Naive B cell (primary cell): ENCODE results near the gene GTPBP1. TPM values are rescaled to one million over a fixed set of nuclear protein-coding genes. Genes with fewer than 3 reads are reported as not detected.

Source experiments
- ATAC-seq, 2 donors: fragments of 150-1000 bp; cut with Tn5 transposase; 2 replicates each; pipeline ENCODE4 v1.10.0; 2021; ENCODE audit warnings: low read depth in 2 of 2, mild to moderate bottlenecking in 2 of 2, moderate library complexity in 2 of 2
- DNase-seq: peaks from one replicate; pipeline ENCODE4 v3.0.0; 2022
- H3K27ac Mint-ChIP-seq, 6 donors: one replicate each; pipeline ENCODE4 v1.8.0; 2020 to 2022; ENCODE audit warnings: mild to moderate bottlenecking in 6 of 6, mixed read lengths in 6 of 6, moderate library complexity in 5 of 6, inconsistent platforms in 2 of 6
- H3K27me3 Mint-ChIP-seq, 3 donors: one replicate each; pipeline ENCODE4 v1.8.0; 2021 to 2022; ENCODE audit warnings: mixed read lengths in 3 of 3, mild to moderate bottlenecking in 1 of 3
- H3K36me3 Mint-ChIP-seq, 2 donors: one replicate each; pipeline ENCODE4 v1.8.0; 2020 to 2022; ENCODE audit warnings: mixed read lengths in 2 of 2, inconsistent platforms in 1 of 2, mild to moderate bottlenecking in 1 of 2
- H3K4me1 Mint-ChIP-seq, 3 donors: one replicate each; pipeline ENCODE4 v1.8.0; 2020 to 2022; ENCODE audit warnings: mixed read lengths in 3 of 3, inconsistent platforms in 1 of 3, mild to moderate bottlenecking in 1 of 3, moderate library complexity in 1 of 3
- H3K4me3 Mint-ChIP-seq, 8 donors: one replicate each; pipeline ENCODE4 v1.8.0; 2020 to 2022; ENCODE audit warnings: mild to moderate bottlenecking in 8 of 8, mixed read lengths in 8 of 8, moderate library complexity in 8 of 8, inconsistent platforms in 2 of 8
- H3K9me3 Mint-ChIP-seq, 7 donors: one replicate each; pipeline ENCODE4 v1.8.0; 2020 to 2022; ENCODE audit warnings: mixed read lengths in 7 of 7, mild to moderate bottlenecking in 5 of 7, inconsistent platforms in 2 of 7, moderate library complexity in 1 of 7
- polyA plus RNA-seq, 6 donors: library from polyadenylated mRNA; unstranded; fragments of 300-500 nt; fragmentation: Illumina TruSeq; gene quantifications; one replicate each; pipeline ENCODE4 v1.2.3, GENCODE V29; 2021; ENCODE audit warnings: low read depth in 6 of 6

Gene GTPBP1
- polyA plus RNA-seq, 6 donors from 2014 or later: 21.2 to 41.2 (median 33.3) TPM

DNA sequence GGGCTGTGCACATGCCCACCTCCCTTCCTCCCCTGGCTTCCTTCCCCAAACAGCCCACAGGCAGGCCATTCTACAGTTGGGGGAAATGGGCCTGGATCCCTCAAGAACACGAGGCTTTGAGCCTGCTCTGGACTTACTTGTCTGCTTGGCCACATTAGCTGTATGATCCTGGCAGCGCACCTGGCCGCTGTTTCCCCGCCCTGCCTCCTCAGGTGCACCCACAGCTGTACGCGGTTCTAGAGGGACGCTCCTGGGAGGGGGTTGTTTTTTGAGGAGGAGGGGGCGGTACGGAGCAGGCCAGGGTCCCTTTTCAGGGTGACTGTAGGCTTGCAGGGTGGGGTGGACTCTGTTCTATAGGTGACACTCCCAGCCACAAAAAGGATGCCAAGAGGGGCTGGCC lies 61.6 kb downstream of the GTPBP1 start:
- no peak overlapping the region for H3K4me3 Mint-ChIP-seq
- H3K27ac Mint-ChIP-seq: no peak overlapping the region
- H3K27me3 Mint-ChIP-seq: no peaks in the 10 kb centered on the region
- ATAC-seq (no peak), DNase-seq (no peak)
- H3K4me1 Mint-ChIP-seq: peaks cover 4 to 23% (median 9%) of the 10 kb centered on the region in 3 donors
- H3K36me3 Mint-ChIP-seq: no peaks in the 10 kb centered on the region
- no peaks in the 10 kb centered on the region for H3K9me3 Mint-ChIP-seq

DNA sequence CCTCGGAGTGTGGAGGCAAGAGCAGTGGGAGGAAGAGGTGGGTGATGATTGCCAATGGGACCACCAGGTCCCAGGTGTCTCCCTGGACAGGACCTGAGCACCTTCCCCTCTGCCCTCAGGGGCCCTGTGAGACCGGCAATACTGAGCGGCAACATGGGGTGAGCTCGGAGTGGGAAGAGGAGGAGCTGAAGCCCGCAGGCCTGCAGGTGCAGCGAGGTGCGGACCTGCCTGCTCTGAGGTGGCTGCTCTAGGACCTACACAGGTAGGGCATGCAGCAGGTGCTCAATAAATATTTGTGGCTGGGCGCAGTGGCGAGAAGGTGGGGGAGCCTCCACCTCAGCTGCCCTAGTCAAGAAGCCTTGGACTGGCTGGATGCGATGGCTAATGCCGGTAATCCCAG lies 62.3 kb downstream of the GTPBP1 start:
- Mint-ChIP-seq H3K27ac (no peak overlapping the region), H3K9me3 (no peaks in the 10 kb centered on the region), H3K27me3 (no peaks in the 10 kb centered on the region), H3K36me3 (no peaks in the 10 kb centered on the region), H3K4me3 (no peak overlapping the region), H3K4me1 (peaks cover 4 to 23% (median 9%) of the 10 kb centered on the region in 3 donors)
- ATAC-seq: no peak
- DNase-seq: no peak

DNA sequence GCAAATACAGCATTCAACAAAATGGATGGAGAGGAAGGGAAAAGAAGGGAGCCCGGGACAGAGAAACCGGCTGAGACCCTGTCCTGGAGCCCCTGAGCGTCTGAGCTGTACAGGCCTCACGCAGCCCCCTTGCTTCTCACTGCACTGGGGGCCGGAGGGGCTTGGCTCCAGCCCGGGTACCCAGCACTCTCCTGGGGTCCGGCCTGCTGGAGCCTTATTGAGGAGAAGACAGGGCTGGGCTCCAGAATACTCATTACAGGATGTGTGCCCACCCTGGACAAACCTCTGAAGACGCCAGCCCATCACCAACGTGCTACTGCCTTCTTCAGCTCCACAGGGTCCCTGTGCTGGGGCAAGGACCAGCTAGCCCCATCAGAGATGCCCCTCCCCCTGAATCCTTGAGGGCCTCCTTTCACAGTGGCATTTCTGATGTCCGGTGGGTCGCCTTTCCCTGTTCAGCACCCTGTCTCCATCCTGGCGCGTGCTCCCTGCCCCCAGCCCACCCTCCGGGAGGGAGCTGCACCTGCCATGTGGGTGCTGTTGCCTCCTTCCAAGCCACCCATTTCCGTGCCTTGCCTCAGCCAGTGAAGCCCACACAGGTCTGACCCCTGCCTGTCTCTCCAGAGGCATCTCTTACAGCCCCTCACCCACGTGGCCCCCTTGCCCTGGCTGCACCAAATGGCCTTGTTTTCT lies 64.7 kb downstream of the GTPBP1 start:
- Mint-ChIP-seq H3K4me3 (no peak overlapping the region), H3K27ac (peak overlapping the region in 2 of 6 donors; percentile 27 to 49), H3K4me1 (peaks cover 4 to 20% (median 14%) of the 10 kb centered on the region in 3 donors), H3K27me3 (no peaks in the 10 kb centered on the region), H3K9me3 (no peaks in the 10 kb centered on the region), H3K36me3 (no peaks in the 10 kb centered on the region)
- no peak for DNase-seq
- no peak for ATAC-seq

DNA sequence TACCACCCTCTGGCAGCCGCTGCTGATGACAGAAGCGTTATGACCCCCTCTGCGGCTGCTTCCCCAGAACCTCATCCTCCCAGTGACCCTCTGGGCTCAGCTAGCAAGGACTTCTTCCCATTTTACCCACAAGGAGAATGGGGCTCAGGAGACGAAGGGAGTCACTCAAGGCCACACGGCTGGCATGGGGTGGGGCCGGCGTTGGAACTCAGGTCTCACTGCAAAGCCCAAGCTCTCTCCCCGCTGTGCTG lies 66.8 kb downstream of the GTPBP1 start:
- H3K9me3 Mint-ChIP-seq: no peaks in the 10 kb centered on the region
- H3K27ac Mint-ChIP-seq: no peak overlapping the region
- peaks cover 4 to 17% (median 6%) of the 10 kb centered on the region in 3 donors for H3K4me1 Mint-ChIP-seq
- no peaks in the 10 kb centered on the region for H3K27me3 Mint-ChIP-seq
- H3K4me3 Mint-ChIP-seq: no peak overlapping the region
- DNase-seq (no peak), ATAC-seq (no peak)
- H3K36me3 Mint-ChIP-seq: no peaks in the 10 kb centered on the region

DNA sequence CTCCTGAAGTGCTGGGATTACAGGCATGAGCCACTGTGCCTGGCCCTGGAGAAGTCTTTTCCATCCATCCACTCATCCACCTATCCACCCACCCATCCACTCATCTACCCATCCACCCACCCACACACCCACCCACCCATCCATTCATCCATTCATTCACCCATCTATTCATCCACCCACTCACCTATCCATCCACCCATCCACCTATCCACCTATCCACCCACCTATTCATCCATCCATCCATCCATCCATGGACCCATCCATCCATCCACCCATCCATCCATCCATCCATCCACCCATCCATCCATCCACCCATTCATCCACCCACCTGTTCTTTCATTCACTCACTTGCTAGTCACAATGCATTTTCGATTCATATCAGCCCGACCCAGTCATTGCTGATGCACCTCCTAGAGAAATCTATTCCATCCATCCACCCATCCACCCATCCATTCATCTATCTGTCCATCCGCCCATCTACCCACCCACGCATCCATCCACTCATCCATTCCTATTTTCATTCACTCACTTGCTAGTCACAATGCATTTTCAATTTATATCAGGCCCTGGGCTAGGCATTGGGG lies 67.7 kb downstream of the GTPBP1 start:
- H3K36me3 Mint-ChIP-seq: no peaks in the 10 kb centered on the region
- ATAC-seq: no peak
- no peaks in the 10 kb centered on the region for H3K9me3 Mint-ChIP-seq
- DNase-seq: no peak
- no peaks in the 10 kb centered on the region for H3K27me3 Mint-ChIP-seq
- H3K4me3 Mint-ChIP-seq: no peak overlapping the region
- H3K27ac Mint-ChIP-seq: peak overlapping the region in 1 of 6 donors; percentile 28
- H3K4me1 Mint-ChIP-seq: peaks cover 4 to 17% (median 6%) of the 10 kb centered on the region in 3 donors

DNA sequence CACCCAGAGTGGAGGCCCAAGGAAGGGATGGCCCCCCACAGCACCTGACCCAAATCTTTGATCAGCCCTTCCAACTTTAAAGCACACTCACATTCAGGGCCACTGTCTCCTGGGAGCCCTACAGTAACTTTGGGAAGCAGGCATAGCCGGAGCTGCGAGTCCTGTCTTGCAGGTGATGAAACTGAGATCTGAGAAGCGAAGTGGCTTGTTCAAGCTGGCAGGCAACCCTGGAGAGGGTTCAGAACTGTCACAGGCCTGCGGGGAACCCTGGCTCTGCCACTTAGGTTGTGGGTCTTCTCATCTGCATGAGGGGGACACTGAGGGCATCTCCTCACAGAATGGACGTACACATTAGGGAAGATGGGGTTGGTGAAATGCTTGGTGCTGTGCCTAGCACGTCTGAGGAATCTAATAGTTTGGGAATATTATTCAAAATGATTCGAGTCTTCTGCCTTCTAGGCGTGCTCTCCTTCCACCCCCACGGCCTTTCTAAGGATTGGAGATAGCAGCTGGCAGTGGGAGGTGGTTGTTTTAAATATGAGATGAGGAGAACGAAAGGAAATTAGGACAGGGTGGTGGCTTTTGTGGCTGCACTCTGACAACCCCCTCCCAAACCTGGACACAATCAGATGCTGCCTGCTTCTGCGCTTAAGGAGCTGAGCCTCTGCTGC lies 68.9 kb downstream of the GTPBP1 start:
- no peak overlapping the region for H3K27ac Mint-ChIP-seq
- H3K4me1 Mint-ChIP-seq: peaks cover 0 to 11% (median 0%) of the 10 kb centered on the region in 3 donors
- no peak overlapping the region for H3K4me3 Mint-ChIP-seq
- H3K9me3 Mint-ChIP-seq: no peaks in the 10 kb centered on the region
- no peak for DNase-seq
- no peak for ATAC-seq
- H3K36me3 Mint-ChIP-seq: no peaks in the 10 kb centered on the region
- H3K27me3 Mint-ChIP-seq: no peaks in the 10 kb centered on the region

DNA sequence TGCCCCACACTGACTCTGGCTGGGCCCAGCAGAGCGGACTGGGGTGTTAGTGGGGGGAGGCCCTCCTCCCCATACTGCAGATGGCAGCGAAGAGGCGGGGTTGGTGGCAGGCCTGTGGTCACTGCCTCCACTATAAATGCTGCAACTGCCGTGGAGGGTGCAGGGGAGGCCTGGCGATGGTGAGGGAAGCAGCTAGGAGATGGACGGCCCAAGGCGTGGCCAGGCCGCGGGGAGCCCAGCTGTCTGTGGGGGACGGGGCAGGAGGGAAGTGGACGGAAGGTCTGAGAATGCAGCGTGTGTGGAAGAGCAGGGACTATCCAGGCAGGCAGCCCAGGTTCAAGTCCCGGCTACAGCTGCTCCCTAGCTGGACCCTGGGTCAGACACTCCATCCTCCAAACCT lies 69.9 kb downstream of the GTPBP1 start:
- no peak for ATAC-seq
- Mint-ChIP-seq H3K27me3 (no peaks in the 10 kb centered on the region), H3K4me1 (peaks cover 0 to 11% (median 0%) of the 10 kb centered on the region in 3 donors), H3K36me3 (no peaks in the 10 kb centered on the region), H3K27ac (peak overlapping the region in 1 of 6 donors; percentile 74), H3K9me3 (no peaks in the 10 kb centered on the region), H3K4me3 (peak overlapping the region in 1 of 8 donors; percentile 15)
- no peak for DNase-seq

DNA sequence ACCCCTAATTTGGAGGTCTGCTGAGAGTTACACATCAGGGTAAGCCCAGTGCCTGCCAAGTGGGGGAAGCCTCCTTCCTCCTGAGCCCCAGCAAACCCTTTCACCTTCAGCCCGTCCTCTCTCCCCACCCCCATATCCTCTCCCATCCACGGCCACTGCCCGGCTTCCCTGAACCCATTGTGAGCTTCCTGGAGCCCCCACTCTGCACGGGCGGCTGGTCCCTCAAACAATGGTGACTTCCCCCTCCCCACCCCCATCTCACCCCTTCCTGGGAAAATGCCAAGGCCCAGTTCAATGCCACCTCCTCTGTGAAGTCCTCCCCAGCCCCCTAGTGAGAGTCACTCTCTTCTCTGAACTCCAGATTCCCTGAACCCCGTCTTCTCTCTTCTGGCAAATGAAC lies 70.3 kb downstream of the GTPBP1 start:
- Mint-ChIP-seq H3K4me1 (peaks cover 0 to 11% (median 0%) of the 10 kb centered on the region in 3 donors), H3K36me3 (peaks cover 0 to 2% of the 10 kb centered on the region in 2 donors), H3K27ac (no peak overlapping the region), H3K27me3 (no peaks in the 10 kb centered on the region), H3K4me3 (no peak overlapping the region), H3K9me3 (no peaks in the 10 kb centered on the region)
- no peak for DNase-seq
- ATAC-seq: no peak

DNA sequence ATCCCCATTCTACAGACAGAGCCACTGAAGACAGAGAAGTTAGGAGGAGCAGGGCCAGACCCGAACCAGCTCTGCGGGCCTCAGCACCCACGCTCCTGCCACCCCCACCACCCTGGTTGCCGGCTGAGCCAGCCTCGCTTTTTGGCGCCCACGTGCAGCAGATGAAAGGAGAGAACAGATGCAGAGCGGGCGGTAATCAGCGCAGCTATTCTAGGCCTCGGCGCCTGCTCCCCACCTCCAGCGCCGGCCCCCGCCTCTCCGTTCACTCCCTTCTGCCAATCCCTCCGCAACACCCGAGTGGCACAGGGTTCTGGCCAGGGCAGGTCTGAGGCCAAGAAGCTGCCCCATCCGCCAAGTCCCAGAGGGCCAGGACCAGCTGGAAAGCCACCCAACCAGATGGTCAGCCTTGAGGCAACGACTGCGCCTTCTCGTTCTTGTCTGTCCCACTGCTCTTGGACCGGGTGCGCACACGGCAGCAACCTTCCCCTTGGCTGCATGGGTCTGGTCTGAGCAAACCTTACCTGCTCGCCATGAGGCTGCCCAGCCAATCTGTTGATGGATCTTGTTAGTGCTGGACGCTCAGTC lies 71.4 kb downstream of the GTPBP1 start:
- Mint-ChIP-seq H3K4me1 (peaks cover 0 to 11% (median 7%) of the 10 kb centered on the region in 3 donors), H3K36me3 (peaks cover 4 to 12% of the 10 kb centered on the region in 2 donors), H3K27ac (no peak overlapping the region), H3K4me3 (no peak overlapping the region), H3K27me3 (no peaks in the 10 kb centered on the region), H3K9me3 (no peaks in the 10 kb centered on the region)
- DNase-seq: no peak
- ATAC-seq: no peak

DNA sequence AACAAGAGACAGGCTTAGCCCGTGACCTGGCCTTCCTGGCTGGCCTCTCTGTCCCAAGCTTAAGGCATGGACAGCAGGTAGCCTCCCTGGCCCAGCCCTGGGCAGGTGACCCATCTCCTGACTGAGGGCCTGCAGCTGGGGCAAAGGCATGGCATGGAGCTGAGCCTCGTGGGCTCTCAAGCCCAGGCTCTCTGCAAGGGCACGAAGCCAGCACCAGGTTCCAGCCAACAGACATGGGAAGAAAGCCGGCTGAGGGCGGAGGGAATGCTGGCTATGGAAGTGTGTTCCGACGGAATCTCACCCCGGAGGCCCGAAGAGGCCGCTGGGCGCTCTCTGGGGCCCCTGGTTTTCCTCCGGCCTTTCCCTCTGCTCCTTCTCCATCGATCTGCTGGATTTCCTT lies 75.3 kb downstream of the GTPBP1 start:
- peaks cover 12 to 14% (median 13%) of the 10 kb centered on the region in 3 donors for H3K4me1 Mint-ChIP-seq
- no peaks in the 10 kb centered on the region for H3K27me3 Mint-ChIP-seq
- DNase-seq (no peak), ATAC-seq (no peak)
- no peak overlapping the region for H3K4me3 Mint-ChIP-seq
- H3K9me3 Mint-ChIP-seq: no peaks in the 10 kb centered on the region
- no peak overlapping the region for H3K27ac Mint-ChIP-seq
- H3K36me3 Mint-ChIP-seq: peaks cover 4 to 13% of the 10 kb centered on the region in 2 donors

DNA sequence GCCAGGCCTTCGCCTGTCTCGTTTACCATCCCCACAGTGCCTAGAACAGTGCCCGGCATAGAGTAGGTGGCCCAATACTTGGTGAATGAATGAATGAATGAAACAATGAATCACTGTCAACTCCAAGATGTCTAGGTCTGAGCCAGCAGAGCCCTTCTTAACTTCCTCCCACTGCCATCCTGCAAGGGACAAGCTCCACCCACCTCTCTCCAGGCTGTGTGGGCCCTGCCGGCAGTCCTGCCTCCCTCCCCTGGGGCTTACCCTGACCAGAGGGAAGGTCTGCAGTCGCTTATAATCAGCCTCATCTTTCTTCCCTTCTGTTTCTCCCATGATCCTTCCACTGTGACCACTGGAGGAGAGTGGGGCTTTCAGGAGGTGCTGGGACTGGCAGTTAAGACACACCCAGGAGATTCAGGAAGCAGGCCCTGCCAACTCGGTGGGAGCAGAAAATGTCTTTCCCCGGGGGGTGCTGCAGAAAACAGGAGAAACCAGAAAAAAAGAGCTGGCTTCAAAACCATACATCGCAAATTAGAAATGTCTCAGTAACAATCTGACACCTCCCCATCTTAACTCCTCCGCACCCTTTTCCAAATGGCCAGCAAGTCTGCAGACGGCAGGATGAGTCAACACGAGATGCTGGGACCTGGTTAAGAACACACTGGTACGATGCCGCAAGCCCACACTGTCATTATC lies 76.8 kb downstream of the GTPBP1 start:
- Mint-ChIP-seq H3K27ac (peak overlapping the region in 3 of 6 donors; percentile 11 to 48 (median 14)), H3K9me3 (no peaks in the 10 kb centered on the region), H3K4me1 (peaks cover 9 to 14% (median 13%) of the 10 kb centered on the region in 3 donors), H3K36me3 (peaks cover 4 to 13% of the 10 kb centered on the region in 2 donors), H3K4me3 (peak overlapping the region in 1 of 8 donors; percentile 20), H3K27me3 (no peaks in the 10 kb centered on the region)
- DNase-seq (no peak), ATAC-seq (no peak)
